ENCODE measurements around the gene ATP2A1. TPM values are rescaled to one million over a fixed set of nuclear protein-coding genes. Genes with fewer than 3 reads are reported as not detected.

ATP2A1 gene
- polyA plus RNA-seq, 1 donor (not counting 4 experiments of a cell fraction or from before 2014, with no cell fraction given): 0.12 TPM

GRCh38 chr16:28901862-28902261, 23.6 kb downstream of the ATP2A1 start:
- Histone ChIP-seq H4K20me1 (ENCODE audit: control insufficient read depth, extremely low read depth, insufficient read depth, low read length) (no peaks in the 10 kb centered on the region), H3K27ac (ENCODE audit: control insufficient read depth, insufficient read depth, low read length) (no peak overlapping the region), H3K36me3 (ENCODE audit: control insufficient read depth in 2 of 2, extremely low read depth in 1 of 2, insufficient read depth in 2 of 2, low read length in 2 of 2) (peaks cover 0 to 8% of the 10 kb centered on the region in 2 experiments), H3K27me3 (ENCODE audit: control insufficient read depth, extremely low read depth, insufficient read depth, low read length) (no peaks in the 10 kb centered on the region), H3K9ac (ENCODE audit: control insufficient read depth, extremely low read depth, insufficient read depth, low read length) (no peak overlapping the region), H3K4me3 (ENCODE audit: control insufficient read depth in 2 of 3, extremely low read depth in 1 of 3, insufficient read depth in 2 of 3, low read depth in 1 of 3, low read length in 3 of 3) (no peak overlapping the region), H3K4me2 (ENCODE audit: control insufficient read depth, extremely low read depth, insufficient read depth, low read depth, low read length) (no peak overlapping the region), H2AFZ (ENCODE audit: control insufficient read depth, low read length) (no peak overlapping the region), H3K4me1 (ENCODE audit: control insufficient read depth, extremely low read depth, insufficient read depth, low read length) (peaks cover 5% of the 10 kb centered on the region), H3K9me3 (ENCODE audit: control insufficient read depth, low read depth, low read length) (no peaks in the 10 kb centered on the region), H3K9me1 (ENCODE audit: control insufficient read depth, extremely low read depth, insufficient read depth, low read length) (no peaks in the 10 kb centered on the region), H3K79me2 (ENCODE audit: control insufficient read depth, insufficient read depth, low read length) (no peaks in the 10 kb centered on the region)
- no peak for DNase-seq (ENCODE audit: low read depth, low spot score)
- TF ChIP-seq, protein P1, sequence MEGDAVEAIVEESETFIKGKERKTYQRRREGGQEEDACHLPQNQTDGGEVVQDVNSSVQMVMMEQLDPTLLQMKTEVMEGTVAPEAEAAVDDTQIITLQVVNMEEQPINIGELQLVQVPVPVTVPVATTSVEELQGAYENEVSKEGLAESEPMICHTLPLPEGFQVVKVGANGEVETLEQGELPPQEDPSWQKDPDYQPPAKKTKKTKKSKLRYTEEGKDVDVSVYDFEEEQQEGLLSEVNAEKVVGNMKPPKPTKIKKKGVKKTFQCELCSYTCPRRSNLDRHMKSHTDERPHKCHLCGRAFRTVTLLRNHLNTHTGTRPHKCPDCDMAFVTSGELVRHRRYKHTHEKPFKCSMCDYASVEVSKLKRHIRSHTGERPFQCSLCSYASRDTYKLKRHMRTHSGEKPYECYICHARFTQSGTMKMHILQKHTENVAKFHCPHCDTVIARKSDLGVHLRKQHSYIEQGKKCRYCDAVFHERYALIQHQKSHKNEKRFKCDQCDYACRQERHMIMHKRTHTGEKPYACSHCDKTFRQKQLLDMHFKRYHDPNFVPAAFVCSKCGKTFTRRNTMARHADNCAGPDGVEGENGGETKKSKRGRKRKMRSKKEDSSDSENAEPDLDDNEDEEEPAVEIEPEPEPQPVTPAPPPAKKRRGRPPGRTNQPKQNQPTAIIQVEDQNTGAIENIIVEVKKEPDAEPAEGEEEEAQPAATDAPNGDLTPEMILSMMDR (optimal IDR thresholded peaks at IDR 0.05 in 1 of 3, IDR thresholded peaks at IDR 0.05 in 1 of 3, conservative IDR thresholded peaks at IDR 0.05 in 1 of 3; ENCODE audit: extremely low read depth in 1 of 3, insufficient read depth in 2 of 3, low read length in 3 of 3): no peak
- TF ChIP-seq EZH2 (IDR thresholded peaks at IDR 0.05; ENCODE audit: low read length): no peak
- dilution Hi-C loops (cut with MboI; ENCODE audit: extremely low pct_ligation_motif_present, low sequenced_read_pairs): no loop called here
- FAIRE-seq: no peak

DNA sequence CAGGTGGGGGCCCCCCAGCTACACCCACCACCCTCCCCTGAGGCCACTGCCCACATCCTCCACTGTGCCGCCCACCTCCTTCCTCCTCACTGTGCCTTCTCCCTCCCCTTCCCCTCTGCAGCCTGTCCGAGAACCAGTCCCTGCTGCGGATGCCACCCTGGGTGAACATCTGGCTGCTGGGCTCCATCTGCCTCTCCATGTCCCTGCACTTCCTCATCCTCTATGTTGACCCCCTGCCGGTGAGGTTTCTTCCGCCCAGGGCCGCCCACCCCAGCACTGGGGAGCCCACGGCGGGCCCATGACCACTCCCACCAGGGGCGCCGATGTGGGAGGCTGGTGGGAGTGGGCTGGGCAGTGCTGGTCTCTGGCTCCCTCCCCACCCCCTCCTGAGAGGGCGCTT, 24.6 kb downstream of the ATP2A1 start:
- H3K9ac ChIP-seq (ENCODE audit: control insufficient read depth, extremely low read depth, insufficient read depth, low read length): no peak overlapping the region
- FAIRE-seq: no peak
- no peaks in the 10 kb centered on the region for H3K9me1 ChIP-seq (ENCODE audit: control insufficient read depth, extremely low read depth, insufficient read depth, low read length)
- no peak for DNase-seq (ENCODE audit: low read depth, low spot score)
- TF ChIP-seq, protein P1 (optimal IDR thresholded peaks at IDR 0.05 in 1 of 3, IDR thresholded peaks at IDR 0.05 in 1 of 3, conservative IDR thresholded peaks at IDR 0.05 in 1 of 3; ENCODE audit: extremely low read depth in 1 of 3, insufficient read depth in 2 of 3, low read length in 3 of 3): no peak
- no peak for TF ChIP-seq EZH2 (IDR thresholded peaks at IDR 0.05; ENCODE audit: low read length)
- peaks cover 2% of the 10 kb centered on the region for H3K4me1 ChIP-seq (ENCODE audit: control insufficient read depth, extremely low read depth, insufficient read depth, low read length)
- H2AFZ ChIP-seq (ENCODE audit: control insufficient read depth, low read length): no peak overlapping the region
- no peak overlapping the region for H3K27ac ChIP-seq (ENCODE audit: control insufficient read depth, insufficient read depth, low read length)
- no peaks in the 10 kb centered on the region for H3K9me3 ChIP-seq (ENCODE audit: control insufficient read depth, low read depth, low read length)
- peaks cover 0 to 8% of the 10 kb centered on the region in 2 experiments for H3K36me3 ChIP-seq (ENCODE audit: control insufficient read depth in 2 of 2, extremely low read depth in 1 of 2, insufficient read depth in 2 of 2, low read length in 2 of 2)
- no peak overlapping the region for H3K4me3 ChIP-seq (ENCODE audit: control insufficient read depth in 2 of 3, extremely low read depth in 1 of 3, insufficient read depth in 2 of 3, low read depth in 1 of 3, low read length in 3 of 3)
- H3K79me2 ChIP-seq (ENCODE audit: control insufficient read depth, insufficient read depth, low read length): no peaks in the 10 kb centered on the region
- dilution Hi-C loops (cut with MboI; ENCODE audit: extremely low pct_ligation_motif_present, low sequenced_read_pairs): no loop called here
- H4K20me1 ChIP-seq (ENCODE audit: control insufficient read depth, extremely low read depth, insufficient read depth, low read length): no peaks in the 10 kb centered on the region
- H3K4me2 ChIP-seq (ENCODE audit: control insufficient read depth, extremely low read depth, insufficient read depth, low read depth, low read length): no peak overlapping the region
- no peaks in the 10 kb centered on the region for H3K27me3 ChIP-seq (ENCODE audit: control insufficient read depth, extremely low read depth, insufficient read depth, low read length)
